ENCODE results near the gene RGS3. TPM values are rescaled to one million over a fixed set of nuclear protein-coding genes. Genes with fewer than 3 reads are reported as not detected.

RGS3 gene
- total RNA-seq, 2 experiments from 2014 or later, result 22.8 to 32.9 TPM

DNA sequence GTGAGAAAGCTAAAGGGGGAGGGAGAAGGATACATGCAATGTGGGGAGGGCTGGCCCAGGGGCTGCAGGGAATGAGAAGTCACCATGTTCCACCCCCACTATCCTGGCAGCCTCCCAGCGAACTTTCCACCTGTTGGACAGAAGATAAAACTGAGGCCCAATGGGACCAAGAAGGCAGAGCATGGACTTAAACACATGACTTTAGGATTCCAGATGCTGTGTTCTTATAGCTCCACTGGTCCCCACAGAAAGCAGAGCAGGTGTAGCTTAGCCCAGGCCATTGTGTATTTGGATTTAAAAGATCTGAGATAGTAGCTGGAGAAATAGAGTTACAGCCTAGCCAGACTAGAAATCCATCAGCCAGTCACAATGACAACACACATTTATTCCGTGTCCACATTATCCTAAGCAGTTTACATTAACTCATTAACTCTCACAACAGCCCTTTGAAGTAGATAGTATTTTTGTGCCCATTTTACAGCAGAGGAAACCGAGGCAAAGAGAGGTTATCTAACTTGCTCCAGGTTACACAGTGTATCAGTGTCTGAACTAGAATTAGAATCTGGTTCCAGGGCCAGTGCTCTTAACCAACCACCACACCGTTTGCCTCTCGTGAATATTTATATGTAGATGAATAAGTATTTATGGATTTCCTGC is 121.0 kb downstream of the RGS3 start:
- H2AFZ ChIP-seq (ENCODE audit: low read length), result no peak overlapping the region
- H3K4me3 ChIP-seq (ENCODE audit: low read depth, low read length, poor library complexity, severe bottlenecking), result no peak overlapping the region
- no peak overlapping the region for H3K27ac ChIP-seq (ENCODE audit: low read depth, low read length, poor library complexity, severe bottlenecking)
- no peak overlapping the region for H3K4me2 ChIP-seq (ENCODE audit: low read length)
- H3K9me2 ChIP-seq (ENCODE audit: insufficient read depth, low read length), result no peaks in the 10 kb centered on the region
- H4K20me1 ChIP-seq (ENCODE audit: insufficient read depth, low read length), result no peaks in the 10 kb centered on the region
- CTCF ChIA-PET (ENCODE audit: unreplicated experiment), result interaction anchor here (2.3 kb wide), 1 partner anchor 136 kb away, joined by 8 read pairs; no protein-coding TSS in a partner anchor
- H3K36me3 ChIP-seq (ENCODE audit: insufficient read depth, low read length), result peaks cover 19% of the 10 kb centered on the region
- peaks cover 41% of the 10 kb centered on the region for H3K4me1 ChIP-seq (ENCODE audit: insufficient read depth, low read length, poor library complexity, severe bottlenecking)
- no peaks in the 10 kb centered on the region for H3K79me2 ChIP-seq (ENCODE audit: insufficient read depth, low read depth, low read length)
- POLR2A ChIA-PET, result interaction anchor here (2.2 kb wide), 1 partner anchor 10 kb away, joined by 6 read pairs; no protein-coding TSS in a partner anchor
- H3K9me3 ChIP-seq (ENCODE audit: low read length), result no peaks in the 10 kb centered on the region
- no peak for TF ChIP-seq EZH2phosphoT487 (IDR thresholded peaks at IDR 0.05; ENCODE audit: borderline replicate concordance, low read depth, low read length)
- TF ChIP-seq, protein P1, sequence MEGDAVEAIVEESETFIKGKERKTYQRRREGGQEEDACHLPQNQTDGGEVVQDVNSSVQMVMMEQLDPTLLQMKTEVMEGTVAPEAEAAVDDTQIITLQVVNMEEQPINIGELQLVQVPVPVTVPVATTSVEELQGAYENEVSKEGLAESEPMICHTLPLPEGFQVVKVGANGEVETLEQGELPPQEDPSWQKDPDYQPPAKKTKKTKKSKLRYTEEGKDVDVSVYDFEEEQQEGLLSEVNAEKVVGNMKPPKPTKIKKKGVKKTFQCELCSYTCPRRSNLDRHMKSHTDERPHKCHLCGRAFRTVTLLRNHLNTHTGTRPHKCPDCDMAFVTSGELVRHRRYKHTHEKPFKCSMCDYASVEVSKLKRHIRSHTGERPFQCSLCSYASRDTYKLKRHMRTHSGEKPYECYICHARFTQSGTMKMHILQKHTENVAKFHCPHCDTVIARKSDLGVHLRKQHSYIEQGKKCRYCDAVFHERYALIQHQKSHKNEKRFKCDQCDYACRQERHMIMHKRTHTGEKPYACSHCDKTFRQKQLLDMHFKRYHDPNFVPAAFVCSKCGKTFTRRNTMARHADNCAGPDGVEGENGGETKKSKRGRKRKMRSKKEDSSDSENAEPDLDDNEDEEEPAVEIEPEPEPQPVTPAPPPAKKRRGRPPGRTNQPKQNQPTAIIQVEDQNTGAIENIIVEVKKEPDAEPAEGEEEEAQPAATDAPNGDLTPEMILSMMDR (conservative IDR thresholded peaks at IDR 0.05; ENCODE audit: low read length), result no peak
- no TSS peak for BruUV-seq (replicated peaks)
- intact Hi-C loops (cut with micrococcal nuclease; ENCODE audit: unreplicated experiment), result loop anchor here (10.0 kb wide), 1 partner anchor 280 kb away; the partner anchor contains the start of gene RNF183
- no peak for DNase-seq (ENCODE audit: low spot score)

DNA sequence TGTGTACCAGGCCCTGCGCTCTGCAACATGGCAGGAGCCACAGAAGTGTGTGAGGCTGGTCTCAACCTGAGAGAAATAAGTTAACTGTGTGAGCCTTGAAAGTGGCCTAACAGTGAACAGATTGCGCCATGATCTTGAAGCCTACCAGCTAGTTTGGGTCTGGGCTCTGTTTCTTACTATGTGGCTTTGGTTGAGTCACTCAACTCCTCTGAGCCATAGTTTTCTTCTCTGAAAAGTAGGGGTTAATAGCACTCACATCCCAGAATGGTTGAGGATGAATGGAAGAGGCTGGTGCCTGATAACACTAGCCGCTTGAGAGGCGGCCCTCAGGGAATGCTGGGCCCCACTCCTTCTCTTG is 121.5 kb downstream of the RGS3 start:
- intact Hi-C loops (cut with micrococcal nuclease; ENCODE audit: unreplicated experiment), result loop anchor here (10.0 kb wide), 1 partner anchor 280 kb away; the partner anchor contains the start of gene RNF183
- Histone ChIP-seq H3K27ac (ENCODE audit: low read depth, low read length, poor library complexity, severe bottlenecking) (no peak overlapping the region), H2AFZ (ENCODE audit: low read length) (no peak overlapping the region), H3K4me2 (ENCODE audit: low read length) (no peak overlapping the region), H3K4me3 (ENCODE audit: low read depth, low read length, poor library complexity, severe bottlenecking) (no peak overlapping the region), H3K9me2 (ENCODE audit: insufficient read depth, low read length) (no peaks in the 10 kb centered on the region), H3K4me1 (ENCODE audit: insufficient read depth, low read length, poor library complexity, severe bottlenecking) (peaks cover 41% of the 10 kb centered on the region), H3K79me2 (ENCODE audit: insufficient read depth, low read depth, low read length) (no peaks in the 10 kb centered on the region), H3K36me3 (ENCODE audit: insufficient read depth, low read length) (peaks cover 19% of the 10 kb centered on the region), H4K20me1 (ENCODE audit: insufficient read depth, low read length) (no peaks in the 10 kb centered on the region), H3K9me3 (ENCODE audit: low read length) (no peaks in the 10 kb centered on the region)
- POLR2A ChIA-PET, result interaction anchor here (0.7 kb wide), 1 partner anchor 245 kb away, joined by 3 read pairs; the partner anchor contains the start of gene WDR31
- TF ChIP-seq, protein P1 (conservative IDR thresholded peaks at IDR 0.05; ENCODE audit: low read length), result no peak
- no peak for TF ChIP-seq EZH2phosphoT487 (IDR thresholded peaks at IDR 0.05; ENCODE audit: borderline replicate concordance, low read depth, low read length)
- BruUV-seq (replicated peaks), result no TSS peak
- DNase-seq (ENCODE audit: low spot score), result no peak
- CTCF ChIA-PET (ENCODE audit: unreplicated experiment), result no interaction called here

DNA sequence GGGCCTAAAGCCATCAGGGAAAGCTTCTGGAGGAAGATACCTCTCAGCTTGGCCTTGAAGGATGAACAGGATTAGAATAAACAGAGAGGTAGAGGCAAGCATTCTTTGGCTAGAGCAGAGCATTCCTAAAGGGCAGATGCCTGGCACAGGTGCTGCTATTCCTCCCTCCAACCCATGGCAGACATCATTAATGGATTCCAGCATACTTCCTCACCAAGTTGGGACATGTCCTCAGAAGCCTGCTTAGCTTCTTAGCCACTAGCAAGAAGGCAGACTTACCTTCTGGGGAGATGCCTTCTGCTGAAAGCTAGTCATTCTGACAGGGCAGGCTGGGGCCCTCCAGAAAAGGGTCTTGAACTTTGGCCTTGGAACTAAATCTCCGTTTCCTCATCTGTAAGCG is 122.0 kb downstream of the RGS3 start:
- H3K4me1 ChIP-seq (ENCODE audit: insufficient read depth, low read length, poor library complexity, severe bottlenecking), result peaks cover 36% of the 10 kb centered on the region

More for the DNA sequence above, 122.0 kb downstream of the RGS3 start:
- BruUV-seq (replicated peaks), result no TSS peak
- Histone ChIP-seq H2AFZ (ENCODE audit: low read length) (no peak overlapping the region), H3K36me3 (ENCODE audit: insufficient read depth, low read length) (peaks cover 19% of the 10 kb centered on the region), H3K9me2 (ENCODE audit: insufficient read depth, low read length) (no peaks in the 10 kb centered on the region), H4K20me1 (ENCODE audit: insufficient read depth, low read length) (no peaks in the 10 kb centered on the region), H3K27ac (ENCODE audit: low read depth, low read length, poor library complexity, severe bottlenecking) (no peak overlapping the region), H3K4me3 (ENCODE audit: low read depth, low read length, poor library complexity, severe bottlenecking) (no peak overlapping the region), H3K9me3 (ENCODE audit: low read length) (no peaks in the 10 kb centered on the region), H3K79me2 (ENCODE audit: insufficient read depth, low read depth, low read length) (no peaks in the 10 kb centered on the region), H3K4me2 (ENCODE audit: low read length) (no peak overlapping the region)
- ChIA-PET CTCF (ENCODE audit: unreplicated experiment) (interaction anchor here (1.2 kb wide), 1 partner anchor 139 kb away, joined by 4 read pairs; no protein-coding TSS in a partner anchor), POLR2A (interaction anchor here (0.7 kb wide), 1 partner anchor 246 kb away, joined by 3 read pairs; the partner anchor contains the start of gene WDR31)
- DNase-seq (ENCODE audit: low spot score), result no peak
- TF ChIP-seq, protein P1 (conservative IDR thresholded peaks at IDR 0.05; ENCODE audit: low read length), result no peak
- TF ChIP-seq EZH2phosphoT487 (IDR thresholded peaks at IDR 0.05; ENCODE audit: borderline replicate concordance, low read depth, low read length), result no peak
- intact Hi-C loops (cut with micrococcal nuclease; ENCODE audit: unreplicated experiment), result loop anchor here (10.0 kb wide), 1 partner anchor 281 kb away; the partner anchor contains the start of gene RNF183
